Sigmoid colon (tissue), 7 donors: ENCODE measurements around the gene KCTD1. TPM values are rescaled to one million over a fixed set of nuclear protein-coding genes. Genes with fewer than 3 reads are reported as not detected.
A peak's percentile ranks its signal among the peaks of the same experiment; 100 is the strongest.

Experiments
- DNase-seq: peaks from one replicate; pipeline ENCODE4 v3.0.0-alpha.2; 2019
- H3K27ac ChIP-seq, 4 donors: fragments of 200-600 bp; sonication (generic); one replicate each; pipeline ENCODE4 v1.5.1; 2016 to 2019; ENCODE audit warnings: mild to moderate bottlenecking in 1 of 4
- H3K27me3 ChIP-seq, 3 donors: fragments of 200-600 bp; sonication (generic); one replicate each; pipeline ENCODE4 v1.5.1; 2019; ENCODE audit warnings: mild to moderate bottlenecking in 1 of 3
- H3K36me3 ChIP-seq, 4 donors: fragments of 200-600 bp; sonication (generic); one replicate each; pipeline ENCODE4 v1.5.1; 2016 to 2019
- H3K4me1 ChIP-seq, 4 donors: fragments of 200-600 bp; sonication (generic); one replicate each; pipeline ENCODE4 v1.5.1; 2017 to 2019
- H3K4me3 ChIP-seq, 4 donors: fragments of 200-600 bp; sonication (generic); one replicate each; pipeline ENCODE4 v1.5.1; 2017 to 2019; ENCODE audit warnings: mild to moderate bottlenecking in 2 of 4, moderate library complexity in 1 of 4
- H3K9me3 ChIP-seq, 4 donors: fragments of 200-600 bp in 3 of 4; sonication (generic) in 3 of 4; one replicate each; pipeline versions ENCODE4 v1.5.1 to v1.6.1; 2013 to 2019
- EP300 ChIP-seq, 4 donors: sonication (generic); formaldehyde crosslinking; IDR thresholded peaks; one replicate each; pipeline ENCODE4 v1.6.1; 2017; ENCODE audit warnings: antibody characterized with exemption in 4 of 4
- POLR2A ChIP-seq, 2 donors: fragments of 450-650 bp; IDR thresholded peaks; one replicate each; pipeline ENCODE4 v1.6.1; 2016; ENCODE audit warnings: antibody characterized with exemption in 2 of 2, mild to moderate bottlenecking in 2 of 2, moderate library complexity in 2 of 2
- POLR2AphosphoS5 ChIP-seq, 4 donors: sonication (generic); formaldehyde crosslinking; IDR thresholded peaks; one replicate each; pipeline ENCODE4 v1.6.1; 2017; ENCODE audit warnings: antibody characterized with exemption in 4 of 4
- WGBS, 2 donors: extraction: QIAGEN DNeasy Blood & Tissue Kit; methylation state at CpG; one replicate each; pipeline ENCODE4 v1.1.7; 2013; 5-methylcytosine and 5-hydroxymethylcytosine counted together
- intact Hi-C: fragments of 100-400 bp; cut with DNase I; formaldehyde crosslinking; loops from one replicate; pipeline ENCODE4 v1.15.1; 2023
- polyA plus RNA-seq, 3 donors: library from polyadenylated mRNA; stranded (reverse); fragments of 200-250 nt; gene quantifications; one replicate each; pipeline ENCODE4 v1.2.3, GENCODE V29; 2013
- total RNA-seq, 4 donors: library from RNA; depleted of rRNA; stranded (reverse); fragments of >200 nt; gene quantifications; one replicate each; pipeline ENCODE4 v1.1.0, GENCODE V29; 2016
- TF ChIP-seq, protein P1 (sequence below), 4 experiments: fragments of 450-650 bp in 3 of 4; fragments of 200-600 bp in 1 of 4; IDR thresholded peaks; one replicate each; pipeline ENCODE4 v1.5.1; 2016 to 2019; ENCODE audit warnings: antibody characterized with exemption in 4 of 4, mild to moderate bottlenecking in 3 of 4, moderate library complexity in 2 of 4
- donor health status: healthy with polysubstance abuse.
- donor health status: Bipolar disorder and iron deficiency.
- donor health status: healthy.

The KCTD1 gene
- total and polyA plus RNA-seq, 7 donors, result 3.4 to 22.4 (median 10.9) TPM

DNA sequence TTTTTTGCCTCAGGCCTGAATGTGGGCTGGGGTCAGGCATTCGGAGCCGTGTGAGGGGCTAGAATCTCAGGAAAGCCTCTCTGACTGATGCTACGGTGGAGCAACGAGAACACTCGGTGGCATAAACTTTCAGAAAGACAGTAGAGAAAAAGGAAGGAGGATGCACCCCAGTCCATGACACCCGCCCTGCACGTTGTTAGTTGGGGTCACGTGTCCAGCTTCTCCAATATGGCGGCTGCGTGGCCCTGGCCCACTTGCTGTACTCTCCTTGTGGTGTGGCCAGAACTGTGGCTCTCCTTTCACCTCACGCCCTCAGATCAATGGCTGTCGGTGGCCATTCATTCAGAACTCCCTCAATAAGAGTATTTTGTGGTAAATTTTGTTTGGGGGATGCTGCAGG, 131.2 kb downstream of the KCTD1 start:
- Histone ChIP-seq H3K9me3 (no peaks in the 10 kb centered on the region), H3K27me3 (no peaks in the 10 kb centered on the region), H3K4me1 (no peaks in the 10 kb centered on the region), H3K27ac (no peak overlapping the region), H3K4me3 (no peak overlapping the region), H3K36me3 (no peaks in the 10 kb centered on the region)
- intact Hi-C loops, result no loop called here
- peak; percentile 33 for DNase-seq
- 95 to 96% methylated on average over 12 of the region's 12 CpGs for WGBS, 2 donors
- TF ChIP-seq, protein P1, sequence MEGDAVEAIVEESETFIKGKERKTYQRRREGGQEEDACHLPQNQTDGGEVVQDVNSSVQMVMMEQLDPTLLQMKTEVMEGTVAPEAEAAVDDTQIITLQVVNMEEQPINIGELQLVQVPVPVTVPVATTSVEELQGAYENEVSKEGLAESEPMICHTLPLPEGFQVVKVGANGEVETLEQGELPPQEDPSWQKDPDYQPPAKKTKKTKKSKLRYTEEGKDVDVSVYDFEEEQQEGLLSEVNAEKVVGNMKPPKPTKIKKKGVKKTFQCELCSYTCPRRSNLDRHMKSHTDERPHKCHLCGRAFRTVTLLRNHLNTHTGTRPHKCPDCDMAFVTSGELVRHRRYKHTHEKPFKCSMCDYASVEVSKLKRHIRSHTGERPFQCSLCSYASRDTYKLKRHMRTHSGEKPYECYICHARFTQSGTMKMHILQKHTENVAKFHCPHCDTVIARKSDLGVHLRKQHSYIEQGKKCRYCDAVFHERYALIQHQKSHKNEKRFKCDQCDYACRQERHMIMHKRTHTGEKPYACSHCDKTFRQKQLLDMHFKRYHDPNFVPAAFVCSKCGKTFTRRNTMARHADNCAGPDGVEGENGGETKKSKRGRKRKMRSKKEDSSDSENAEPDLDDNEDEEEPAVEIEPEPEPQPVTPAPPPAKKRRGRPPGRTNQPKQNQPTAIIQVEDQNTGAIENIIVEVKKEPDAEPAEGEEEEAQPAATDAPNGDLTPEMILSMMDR (IDR thresholded peaks at IDR 0.05), result no peak
- TF ChIP-seq EP300 (IDR thresholded peaks at IDR 0.05), result no peak
- no peak for TF ChIP-seq POLR2A (IDR thresholded peaks at IDR 0.05)
- no peak for TF ChIP-seq POLR2AphosphoS5 (IDR thresholded peaks at IDR 0.05)

DNA sequence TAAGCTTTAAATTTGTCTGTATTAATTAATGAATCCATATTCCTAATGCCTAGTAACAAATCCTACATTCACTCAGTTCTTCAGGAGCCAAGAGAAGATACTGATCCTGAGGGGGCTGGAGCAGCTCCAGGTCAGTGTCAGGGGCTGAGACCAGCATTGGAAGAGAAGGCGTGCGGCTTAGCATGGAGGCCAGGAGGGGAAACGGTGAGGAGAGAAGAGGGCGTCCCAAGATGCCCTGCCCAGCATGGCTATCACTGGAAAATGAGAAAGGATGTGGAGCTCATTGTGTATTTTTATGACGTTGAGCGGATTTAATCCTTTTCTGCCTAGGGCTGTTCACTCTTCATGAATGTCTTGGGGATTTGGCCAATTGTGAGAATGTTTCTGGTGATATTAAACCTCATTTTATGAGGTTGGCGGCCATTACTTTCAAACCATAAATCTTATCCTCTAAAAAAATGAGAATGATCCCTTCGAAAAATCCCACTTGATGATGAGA, 131.7 kb downstream of the KCTD1 start:
- Histone ChIP-seq H3K4me3 (no peak overlapping the region), H3K27ac (no peak overlapping the region), H3K27me3 (no peaks in the 10 kb centered on the region), H3K9me3 (no peaks in the 10 kb centered on the region), H3K36me3 (no peaks in the 10 kb centered on the region), H3K4me1 (no peaks in the 10 kb centered on the region)
- no peak for TF ChIP-seq POLR2AphosphoS5 (IDR thresholded peaks at IDR 0.05)
- TF ChIP-seq, protein P1 (IDR thresholded peaks at IDR 0.05), result no peak
- TF ChIP-seq POLR2A (IDR thresholded peaks at IDR 0.05), result no peak
- no peak for TF ChIP-seq EP300 (IDR thresholded peaks at IDR 0.05)
- DNase-seq, result peak; percentile 15
- WGBS, 2 donors, result 95 to 97% methylated on average over 8 of the region's 8 CpGs
- intact Hi-C loops, result no loop called here

DNA sequence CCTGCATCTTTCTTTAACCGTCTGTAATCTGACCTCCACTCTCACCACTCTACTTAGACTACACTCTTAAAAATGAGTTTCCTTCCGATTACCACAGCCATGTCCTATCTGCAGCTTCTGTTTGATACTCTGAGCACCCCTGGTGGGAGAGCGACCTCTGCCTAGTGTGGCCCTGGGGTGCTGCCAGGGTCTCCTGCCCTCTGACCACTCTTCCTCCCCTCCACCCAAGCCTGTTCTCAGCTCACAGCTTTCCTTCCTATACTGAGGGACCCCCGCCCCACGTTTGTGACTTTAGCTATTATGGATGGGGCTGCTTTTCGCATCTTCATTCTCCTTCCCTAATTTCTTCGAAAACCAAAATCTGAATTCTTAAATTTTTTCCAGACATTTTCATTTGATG, 132.7 kb downstream of the KCTD1 start:
- Histone ChIP-seq H3K4me3 (no peak overlapping the region), H3K4me1 (no peaks in the 10 kb centered on the region), H3K27me3 (no peaks in the 10 kb centered on the region), H3K36me3 (no peaks in the 10 kb centered on the region), H3K9me3 (no peaks in the 10 kb centered on the region), H3K27ac (no peak overlapping the region)
- 76 to 85% methylated on average over 7 of the region's 7 CpGs for WGBS, 2 donors
- intact Hi-C loops, result no loop called here
- no peak for TF ChIP-seq EP300 (IDR thresholded peaks at IDR 0.05)
- TF ChIP-seq, protein P1 (IDR thresholded peaks at IDR 0.05), result no peak
- peak; percentile 37 for DNase-seq

DNA sequence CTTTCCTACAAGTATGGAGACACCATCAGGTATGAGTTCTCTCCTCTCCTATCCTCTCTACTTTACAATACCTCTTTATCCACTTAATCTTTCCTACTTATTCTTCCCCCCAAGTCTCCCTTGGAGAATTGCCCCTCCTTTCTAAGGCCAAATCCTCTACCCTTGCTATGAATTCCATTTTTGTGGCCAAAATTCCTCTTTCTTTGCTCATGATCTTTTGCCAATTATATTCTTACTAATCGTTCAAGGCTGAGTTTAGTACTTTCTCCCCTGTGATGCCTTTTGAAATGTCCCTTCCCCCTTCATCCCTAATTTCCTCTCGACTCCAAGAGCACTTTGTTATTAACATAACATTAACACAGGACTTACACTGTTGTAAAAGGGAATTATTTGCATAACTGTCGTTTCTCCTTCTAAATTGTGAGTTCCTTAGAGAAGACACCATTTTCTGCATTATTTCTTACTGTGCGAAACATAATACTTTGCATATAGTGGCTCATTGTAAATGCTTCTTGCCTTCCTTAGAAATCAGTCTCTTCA, 133.4 kb downstream of the KCTD1 start:
- no peaks in the 10 kb centered on the region for H3K36me3 ChIP-seq
- DNase-seq, result no peak
- 52 to 56% methylated on average over 4 of the region's 4 CpGs for WGBS, 2 donors
- no peak overlapping the region for H3K4me3 ChIP-seq
- H3K4me1 ChIP-seq, result no peaks in the 10 kb centered on the region
- intact Hi-C loops, result no loop called here
- TF ChIP-seq EP300 (IDR thresholded peaks at IDR 0.05) (no peak), POLR2A (IDR thresholded peaks at IDR 0.05) (no peak), POLR2AphosphoS5 (IDR thresholded peaks at IDR 0.05) (no peak)
- TF ChIP-seq, protein P1 (IDR thresholded peaks at IDR 0.05), result no peak
- H3K27ac ChIP-seq, result no peak overlapping the region
- no peaks in the 10 kb centered on the region for H3K27me3 ChIP-seq
- no peaks in the 10 kb centered on the region for H3K9me3 ChIP-seq

DNA sequence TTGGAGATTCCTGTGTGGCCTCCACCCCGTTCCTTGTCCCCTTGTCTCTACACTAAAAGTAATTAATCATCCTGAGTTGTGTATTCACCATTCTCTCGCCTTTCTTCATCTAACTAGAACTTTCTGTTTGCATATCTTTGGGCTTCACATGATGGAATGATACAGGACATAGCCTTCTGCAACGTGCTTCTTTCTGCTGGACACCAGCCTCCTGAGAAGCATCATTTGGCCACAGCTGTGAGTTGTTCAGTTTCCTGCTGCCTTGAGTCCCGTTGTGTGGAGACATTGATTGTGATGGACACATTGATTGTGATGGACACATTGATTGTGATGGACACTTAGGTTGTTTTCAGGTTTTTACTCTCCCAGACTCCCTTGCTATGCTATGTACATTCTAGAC, 139.3 kb downstream of the KCTD1 start:
- no peaks in the 10 kb centered on the region for H3K9me3 ChIP-seq

More for the DNA sequence above, 139.3 kb downstream of the KCTD1 start:
- Histone ChIP-seq H3K36me3 (no peaks in the 10 kb centered on the region), H3K27ac (no peak overlapping the region), H3K4me1 (no peaks in the 10 kb centered on the region), H3K27me3 (no peaks in the 10 kb centered on the region), H3K4me3 (no peak overlapping the region)
- WGBS, 2 donors, result 82 to 85% methylated on average over 4 of the region's 4 CpGs
- DNase-seq, result no peak
- intact Hi-C loops, result no loop called here
- no peak for TF ChIP-seq POLR2A (IDR thresholded peaks at IDR 0.05)
- no peak for TF ChIP-seq EP300 (IDR thresholded peaks at IDR 0.05)
- TF ChIP-seq, protein P1 (IDR thresholded peaks at IDR 0.05), result no peak
- TF ChIP-seq POLR2AphosphoS5 (IDR thresholded peaks at IDR 0.05), result no peak
